DND-41 (cell line): ENCODE results near the gene CIT.

Source experiments
- EZH2 ChIP-seq: IDR thresholded peaks from 3 replicates; pipeline ENCODE4 v1.6.1; 2012; ENCODE audit warnings: borderline replicate concordance, low read depth, mild to moderate bottlenecking, moderate library complexity, low read length, inconsistent platforms; ENCODE audit not compliant: severe bottlenecking
- TF ChIP-seq, protein P1 (sequence below): IDR thresholded peaks from 2 replicates; pipeline ENCODE4 v1.5.1; 2012; ENCODE audit warnings: borderline replicate concordance, low read length, moderate library complexity, mild to moderate bottlenecking; ENCODE audit not compliant: poor library complexity, severe bottlenecking; ENCODE audit errors: extremely low read depth

DNA sequence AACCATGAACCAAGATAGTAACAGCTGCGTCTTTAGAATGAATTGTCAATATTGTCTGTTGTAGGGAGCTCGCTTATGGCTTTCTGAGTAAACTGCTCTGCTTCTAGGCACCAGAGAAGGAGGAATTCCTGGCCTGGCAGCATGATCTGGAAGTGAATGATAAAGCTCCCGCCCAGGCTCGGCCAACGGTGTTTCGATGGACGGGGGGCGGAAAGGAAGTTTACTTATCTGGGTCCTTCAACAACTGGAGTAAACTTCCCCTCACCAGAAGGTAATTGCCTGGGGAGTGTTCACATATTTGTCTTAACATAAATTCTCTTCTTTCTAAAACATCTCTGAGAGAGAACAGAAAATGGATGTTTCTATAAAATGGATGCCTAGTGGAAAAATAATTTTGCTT lies 204.9 kb downstream of the CIT start:
- TF ChIP-seq, protein P1, sequence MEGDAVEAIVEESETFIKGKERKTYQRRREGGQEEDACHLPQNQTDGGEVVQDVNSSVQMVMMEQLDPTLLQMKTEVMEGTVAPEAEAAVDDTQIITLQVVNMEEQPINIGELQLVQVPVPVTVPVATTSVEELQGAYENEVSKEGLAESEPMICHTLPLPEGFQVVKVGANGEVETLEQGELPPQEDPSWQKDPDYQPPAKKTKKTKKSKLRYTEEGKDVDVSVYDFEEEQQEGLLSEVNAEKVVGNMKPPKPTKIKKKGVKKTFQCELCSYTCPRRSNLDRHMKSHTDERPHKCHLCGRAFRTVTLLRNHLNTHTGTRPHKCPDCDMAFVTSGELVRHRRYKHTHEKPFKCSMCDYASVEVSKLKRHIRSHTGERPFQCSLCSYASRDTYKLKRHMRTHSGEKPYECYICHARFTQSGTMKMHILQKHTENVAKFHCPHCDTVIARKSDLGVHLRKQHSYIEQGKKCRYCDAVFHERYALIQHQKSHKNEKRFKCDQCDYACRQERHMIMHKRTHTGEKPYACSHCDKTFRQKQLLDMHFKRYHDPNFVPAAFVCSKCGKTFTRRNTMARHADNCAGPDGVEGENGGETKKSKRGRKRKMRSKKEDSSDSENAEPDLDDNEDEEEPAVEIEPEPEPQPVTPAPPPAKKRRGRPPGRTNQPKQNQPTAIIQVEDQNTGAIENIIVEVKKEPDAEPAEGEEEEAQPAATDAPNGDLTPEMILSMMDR, result no peak
- no peak for TF ChIP-seq EZH2
